ENCODE results near the gene CARS2.

The CARS2 gene

DNA sequence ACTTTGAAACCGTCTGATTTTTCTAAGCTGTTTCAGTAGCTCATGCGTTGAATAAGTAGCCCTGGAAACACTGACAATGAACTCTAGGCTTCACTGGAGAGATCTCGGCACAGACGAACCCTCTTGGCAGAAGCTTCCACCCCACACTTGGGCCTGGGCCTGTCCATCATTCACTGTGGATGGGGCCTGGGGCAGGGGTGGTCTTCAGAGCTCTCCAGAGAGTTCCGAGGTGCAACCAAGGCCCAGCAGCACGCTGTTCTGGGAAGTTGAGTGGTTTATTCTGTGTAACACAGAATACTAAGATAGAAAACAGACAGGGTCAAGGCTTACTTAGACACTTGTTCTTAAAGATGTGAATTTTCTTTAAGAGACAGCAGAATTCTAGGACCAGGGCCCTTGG lies 68.6 kb downstream of the CARS2 start:
- Histone ChIP-seq H3K4me2 (no peak overlapping the region), H3K79me2 (ENCODE audit: insufficient read depth, low read depth) (no peaks in the 10 kb centered on the region), H3K36me3 (ENCODE audit: insufficient read depth) (no peaks in the 10 kb centered on the region), H2AFZ (ENCODE audit: low read depth) (no peak overlapping the region), H3K4me1 (ENCODE audit: low read depth, poor library complexity, severe bottlenecking) (no peaks in the 10 kb centered on the region), H3K27me3 (ENCODE audit: insufficient read depth, low read depth) (no peaks in the 10 kb centered on the region), H3K4me3 (IDR thresholded peaks at IDR 0.05; ENCODE audit: insufficient read depth, low read depth, low read length) (no peak overlapping the region), H3K9ac (no peak overlapping the region), H4K20me1 (ENCODE audit: insufficient read depth) (no peaks in the 10 kb centered on the region), H3K27ac (no peak overlapping the region)
- TF ChIP-seq, protein P1, sequence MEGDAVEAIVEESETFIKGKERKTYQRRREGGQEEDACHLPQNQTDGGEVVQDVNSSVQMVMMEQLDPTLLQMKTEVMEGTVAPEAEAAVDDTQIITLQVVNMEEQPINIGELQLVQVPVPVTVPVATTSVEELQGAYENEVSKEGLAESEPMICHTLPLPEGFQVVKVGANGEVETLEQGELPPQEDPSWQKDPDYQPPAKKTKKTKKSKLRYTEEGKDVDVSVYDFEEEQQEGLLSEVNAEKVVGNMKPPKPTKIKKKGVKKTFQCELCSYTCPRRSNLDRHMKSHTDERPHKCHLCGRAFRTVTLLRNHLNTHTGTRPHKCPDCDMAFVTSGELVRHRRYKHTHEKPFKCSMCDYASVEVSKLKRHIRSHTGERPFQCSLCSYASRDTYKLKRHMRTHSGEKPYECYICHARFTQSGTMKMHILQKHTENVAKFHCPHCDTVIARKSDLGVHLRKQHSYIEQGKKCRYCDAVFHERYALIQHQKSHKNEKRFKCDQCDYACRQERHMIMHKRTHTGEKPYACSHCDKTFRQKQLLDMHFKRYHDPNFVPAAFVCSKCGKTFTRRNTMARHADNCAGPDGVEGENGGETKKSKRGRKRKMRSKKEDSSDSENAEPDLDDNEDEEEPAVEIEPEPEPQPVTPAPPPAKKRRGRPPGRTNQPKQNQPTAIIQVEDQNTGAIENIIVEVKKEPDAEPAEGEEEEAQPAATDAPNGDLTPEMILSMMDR (conservative IDR thresholded peaks at IDR 0.05; ENCODE audit: low read depth, low read length), result no peak

DNA sequence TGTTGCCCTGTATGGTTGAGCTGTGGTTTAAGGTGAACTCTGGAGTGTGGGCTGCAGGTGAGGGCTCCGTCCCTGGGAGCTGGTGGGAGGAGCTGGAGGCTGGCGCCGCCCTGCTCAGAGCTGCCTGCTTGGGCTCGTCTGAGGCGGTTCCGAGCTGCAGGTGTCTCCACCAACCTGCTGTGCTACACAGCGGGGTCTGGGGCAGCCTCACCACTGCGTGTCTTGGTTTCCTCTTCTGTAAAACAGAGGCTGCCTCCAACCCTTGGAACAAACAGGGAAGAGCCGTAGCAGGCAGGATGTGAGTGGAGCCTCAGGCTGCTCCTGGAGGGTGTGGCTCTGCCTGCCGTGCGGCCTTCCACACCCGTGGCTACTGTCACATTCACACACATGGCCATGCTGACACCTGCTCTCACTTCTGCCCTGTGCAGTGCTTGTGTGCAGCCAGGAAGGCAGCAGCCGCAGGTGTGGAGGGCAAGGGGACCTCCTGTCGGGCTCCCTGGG lies 69.2 kb downstream of the CARS2 start:
- Histone ChIP-seq H3K79me2 (ENCODE audit: insufficient read depth, low read depth) (no peaks in the 10 kb centered on the region), H2AFZ (ENCODE audit: low read depth) (no peak overlapping the region), H3K4me3 (IDR thresholded peaks at IDR 0.05; ENCODE audit: insufficient read depth, low read depth, low read length) (no peak overlapping the region), H3K4me2 (no peak overlapping the region), H3K27me3 (ENCODE audit: insufficient read depth, low read depth) (no peaks in the 10 kb centered on the region), H3K36me3 (ENCODE audit: insufficient read depth) (no peaks in the 10 kb centered on the region), H3K27ac (no peak overlapping the region), H3K9ac (no peak overlapping the region), H3K4me1 (ENCODE audit: low read depth, poor library complexity, severe bottlenecking) (no peaks in the 10 kb centered on the region), H4K20me1 (ENCODE audit: insufficient read depth) (no peaks in the 10 kb centered on the region)
- TF ChIP-seq, protein P1 (conservative IDR thresholded peaks at IDR 0.05; ENCODE audit: low read depth, low read length), result no peak

DNA sequence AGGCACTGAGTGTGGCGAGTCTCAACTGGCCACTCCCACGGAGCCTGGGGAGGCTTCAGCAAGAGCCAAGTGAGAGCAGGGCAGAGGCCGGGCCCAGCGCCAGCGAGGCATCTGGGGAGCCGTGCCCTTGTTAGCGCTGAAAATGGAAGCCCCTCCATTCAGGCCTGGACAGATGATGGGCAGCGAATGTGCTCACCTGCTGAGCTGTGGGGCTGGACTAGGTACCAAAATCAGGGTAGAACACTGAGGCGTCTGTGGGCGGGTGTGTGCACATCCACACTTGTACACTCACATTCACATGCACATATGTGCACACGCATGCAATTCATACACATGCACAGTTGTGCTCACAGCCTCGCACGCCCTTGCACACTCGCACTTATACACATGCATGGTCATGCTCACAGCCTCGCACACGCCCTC lies 69.9 kb downstream of the CARS2 start:
- no peaks in the 10 kb centered on the region for H4K20me1 ChIP-seq (ENCODE audit: insufficient read depth)
- TF ChIP-seq, protein P1 (conservative IDR thresholded peaks at IDR 0.05; ENCODE audit: low read depth, low read length), result no peak

DNA sequence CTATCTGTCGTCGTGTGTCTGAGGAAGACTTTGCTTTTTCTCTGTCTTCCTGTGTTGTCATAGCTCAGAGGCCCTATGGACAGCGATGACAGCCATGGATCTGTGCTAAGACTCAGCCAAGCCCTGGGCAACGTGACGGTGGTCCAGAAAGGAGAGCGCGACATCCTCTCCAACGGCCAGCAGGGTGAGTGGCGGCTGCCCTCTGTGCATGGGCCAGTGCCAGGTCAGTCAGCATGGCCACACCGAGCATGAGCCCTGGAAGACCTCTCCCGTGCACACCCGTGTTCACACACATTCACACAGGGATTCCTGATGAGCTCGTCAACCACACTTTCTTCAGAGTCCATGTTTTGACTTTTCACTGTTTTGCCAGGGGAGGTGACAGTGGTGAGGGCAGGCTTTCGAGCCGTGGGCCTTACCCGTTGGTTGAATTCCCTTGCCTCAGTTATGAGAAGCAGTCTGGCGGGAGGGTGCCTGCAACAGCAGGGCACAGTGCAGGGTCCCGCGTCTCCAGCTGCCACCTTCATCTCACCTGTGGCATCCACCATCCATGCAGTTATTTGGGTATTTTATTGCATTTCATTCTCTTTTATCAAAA lies 70.4 kb downstream of the CARS2 start:
- no peaks in the 10 kb centered on the region for H3K4me1 ChIP-seq (ENCODE audit: low read depth, poor library complexity, severe bottlenecking)
- no peak overlapping the region for H3K9ac ChIP-seq
- H3K4me3 ChIP-seq (IDR thresholded peaks at IDR 0.05; ENCODE audit: insufficient read depth, low read depth, low read length), result no peak overlapping the region
- H3K4me2 ChIP-seq, result no peak overlapping the region
- no peak overlapping the region for H3K27ac ChIP-seq
- H3K36me3 ChIP-seq (ENCODE audit: insufficient read depth), result no peaks in the 10 kb centered on the region
- no peaks in the 10 kb centered on the region for H3K27me3 ChIP-seq (ENCODE audit: insufficient read depth, low read depth)
- H3K79me2 ChIP-seq (ENCODE audit: insufficient read depth, low read depth), result no peaks in the 10 kb centered on the region
- TF ChIP-seq, protein P1 (conservative IDR thresholded peaks at IDR 0.05; ENCODE audit: low read depth, low read length), result no peak
- no peaks in the 10 kb centered on the region for H4K20me1 ChIP-seq (ENCODE audit: insufficient read depth)
- no peak overlapping the region for H2AFZ ChIP-seq (ENCODE audit: low read depth)

More for the DNA sequence above, 69.9 kb downstream of the CARS2 start:
- Histone ChIP-seq H3K4me3 (IDR thresholded peaks at IDR 0.05; ENCODE audit: insufficient read depth, low read depth, low read length) (no peak overlapping the region), H3K27me3 (ENCODE audit: insufficient read depth, low read depth) (no peaks in the 10 kb centered on the region), H3K79me2 (ENCODE audit: insufficient read depth, low read depth) (no peaks in the 10 kb centered on the region), H3K36me3 (ENCODE audit: insufficient read depth) (no peaks in the 10 kb centered on the region), H3K4me2 (no peak overlapping the region), H3K9ac (no peak overlapping the region), H2AFZ (ENCODE audit: low read depth) (no peak overlapping the region), H3K4me1 (ENCODE audit: low read depth, poor library complexity, severe bottlenecking) (no peaks in the 10 kb centered on the region), H3K27ac (no peak overlapping the region)

Measured in KMS-11 (cell line).